Trophoblast cell (in vitro differentiated cells and primary cell): ENCODE measurements around the gene FARP2.

Experiments
- DNase-seq, 2 donors: peaks; one replicate each; pipeline ENCODE4 v3.0.0-alpha.2; 2016
- H2AFZ ChIP-seq: 2 replicates; pipeline ENCODE4 v1.6.1; 2013; ENCODE audit warnings: low read length, moderate library complexity, mild to moderate bottlenecking; ENCODE audit not compliant: insufficient read depth, poor library complexity
- H2AK5ac ChIP-seq: 2 replicates; pipeline ENCODE4 v1.6.1; 2013; ENCODE audit warnings: mild to moderate bottlenecking, low read length
- H2BK120ac ChIP-seq: 2 replicates; pipeline ENCODE4 v1.6.1; 2013; ENCODE audit warnings: low read length, mild to moderate bottlenecking, moderate library complexity; ENCODE audit not compliant: insufficient read depth, poor library complexity
- H2BK12ac ChIP-seq: 2 replicates; pipeline ENCODE4 v1.6.1; 2013; ENCODE audit warnings: mild to moderate bottlenecking, low read length, moderate library complexity
- H2BK5ac ChIP-seq: 2 replicates; pipeline ENCODE4 v1.6.1; 2013; ENCODE audit warnings: low read length, low read depth, moderate library complexity, mild to moderate bottlenecking; ENCODE audit not compliant: poor library complexity
- H3K14ac ChIP-seq: 2 replicates; pipeline ENCODE4 v1.6.1; 2013; ENCODE audit warnings: mild to moderate bottlenecking, low read length
- H3K18ac ChIP-seq: 2 replicates; pipeline ENCODE4 v1.6.1; 2013; ENCODE audit warnings: mild to moderate bottlenecking, low read length
- H3K23ac ChIP-seq: 2 replicates; pipeline ENCODE4 v1.6.1; 2013; ENCODE audit warnings: low read length
- H3K27ac ChIP-seq: 2 replicates; pipeline ENCODE4 v1.5.1; 2013; ENCODE audit warnings: low read depth, mild to moderate bottlenecking, inconsistent platforms, low read length, moderate library complexity
- H3K27me3 ChIP-seq: 2 replicates; pipeline ENCODE4 v1.6.1; 2013; ENCODE audit warnings: inconsistent platforms, mild to moderate bottlenecking, low read length, moderate library complexity; ENCODE audit not compliant: insufficient read depth
- H3K36me3 ChIP-seq, 2 experiments: 1 replicate in 1 of 2; 2 replicates in 1 of 2; pipeline ENCODE4 v1.6.1; 2013; ENCODE audit warnings: low read length in 2 of 2, mild to moderate bottlenecking in 2 of 2, moderate library complexity in 1 of 2; ENCODE audit not compliant: insufficient read depth in 2 of 2, control insufficient read depth in 1 of 2
- H3K4ac ChIP-seq: 2 replicates; pipeline ENCODE4 v1.6.1; 2013; ENCODE audit warnings: low read depth, mild to moderate bottlenecking, low read length, moderate library complexity
- H3K4me1 ChIP-seq, 2 experiments: 1 replicate in 1 of 2; 2 replicates in 1 of 2; pipeline ENCODE4 v1.6.1; 2013; ENCODE audit warnings: low read length in 2 of 2, mild to moderate bottlenecking in 2 of 2, moderate library complexity in 1 of 2; ENCODE audit not compliant: insufficient read depth in 2 of 2, control insufficient read depth in 1 of 2
- H3K4me2 ChIP-seq: 2 replicates; pipeline ENCODE4 v1.6.1; 2013; ENCODE audit warnings: inconsistent platforms, mild to moderate bottlenecking, low read length, moderate library complexity
- H3K4me3 ChIP-seq: 2 replicates; pipeline ENCODE4 v1.5.1; 2013; ENCODE audit warnings: mild to moderate bottlenecking, low read depth, low read length, inconsistent platforms
- H3K79me1 ChIP-seq: one replicate; pipeline ENCODE4 v1.6.1; 2013; ENCODE audit warnings: low read length
- H3K79me2 ChIP-seq: 2 replicates; pipeline ENCODE4 v1.6.1; 2013; ENCODE audit warnings: low read length, mild to moderate bottlenecking; ENCODE audit not compliant: control insufficient read depth, insufficient read depth, poor library complexity
- H3K9ac ChIP-seq: 2 replicates; pipeline ENCODE4 v1.6.1; 2013; ENCODE audit warnings: mild to moderate bottlenecking, low read length
- H3K9me3 ChIP-seq: 2 replicates; pipeline ENCODE4 v1.6.1; 2013; ENCODE audit warnings: low read depth, mild to moderate bottlenecking, control low read depth, inconsistent platforms, low read length; ENCODE audit not compliant: insufficient read depth
- H4K12ac ChIP-seq: 2 replicates; pipeline ENCODE4 v1.6.1; 2013; ENCODE audit warnings: low read depth, mild to moderate bottlenecking, low read length, moderate library complexity
- H4K8ac ChIP-seq: 2 replicates; pipeline ENCODE4 v1.6.1; 2013; ENCODE audit warnings: low read depth, mild to moderate bottlenecking, low read length, moderate library complexity
- H4K91ac ChIP-seq: one replicate; pipeline ENCODE4 v1.6.1; 2013; ENCODE audit warnings: low read depth, mild to moderate bottlenecking, low read length, moderate library complexity
- WGBS: extraction: QIAGEN DNeasy Blood & Tissue Kit; methylation state at CpG from one replicate; pipeline ENCODE4 v1.1.7; 2013; ENCODE audit warnings: missing lambda C conversion rate; ENCODE audit not compliant: insufficient read length, insufficient coverage; ENCODE audit errors: extremely low coverage; 5-methylcytosine and 5-hydroxymethylcytosine counted together

The FARP2 gene

GRCh38 chr2:241456546-241456945, 100.5 kb downstream of the FARP2 start:
- Histone ChIP-seq H3K9ac (no peak overlapping the region), H3K9me3 (no peaks in the 10 kb centered on the region), H3K18ac (no peak overlapping the region), H4K12ac (no peak overlapping the region), H4K8ac (no peak overlapping the region), H3K79me2 (no peaks in the 10 kb centered on the region), H2BK120ac (no peak overlapping the region), H3K14ac (no peak overlapping the region), H2BK5ac (no peak overlapping the region), H4K91ac (no peak overlapping the region), H3K27me3 (no peaks in the 10 kb centered on the region), H3K4ac (no peak overlapping the region), H3K36me3 (no peaks in the 10 kb centered on the region), H3K27ac (no peak overlapping the region), H2BK12ac (no peak overlapping the region), H2AFZ (no peak overlapping the region), H3K4me2 (no peak overlapping the region), H2AK5ac (no peak overlapping the region), H3K79me1 (no peaks in the 10 kb centered on the region), H3K4me3 (no peak overlapping the region), H3K23ac (no peak overlapping the region), H3K4me1 (no peaks in the 10 kb centered on the region)
- WGBS, result no CpG with 5 or more reads among the region's 11 CpGs
- DNase-seq, result no peak

- H3K4me1 ChIP-seq, result no peaks in the 10 kb centered on the region
- no peak overlapping the region for H4K91ac ChIP-seq
- H2BK120ac ChIP-seq, result no peak overlapping the region
- no peak overlapping the region for H3K14ac ChIP-seq
- no peaks in the 10 kb centered on the region for H3K9me3 ChIP-seq
- no peak overlapping the region for H2BK12ac ChIP-seq
- no peak overlapping the region for H2AFZ ChIP-seq
- no peak overlapping the region for H3K9ac ChIP-seq
- no peaks in the 10 kb centered on the region for H3K27me3 ChIP-seq
- H3K36me3 ChIP-seq, result no peaks in the 10 kb centered on the region
- no CpG with 5 or more reads among the region's 5 CpGs for WGBS
- DNase-seq, result no peak
- no peaks in the 10 kb centered on the region for H3K79me2 ChIP-seq
- H3K4me3 ChIP-seq, result no peak overlapping the region
- no peaks in the 10 kb centered on the region for H3K79me1 ChIP-seq
- no peak overlapping the region for H3K23ac ChIP-seq
- no peak overlapping the region for H3K18ac ChIP-seq
- H2BK5ac ChIP-seq, result no peak overlapping the region
- no peak overlapping the region for H2AK5ac ChIP-seq
- H4K12ac ChIP-seq, result no peak overlapping the region
- no peak overlapping the region for H3K27ac ChIP-seq
- no peak overlapping the region for H3K4me2 ChIP-seq
- H4K8ac ChIP-seq, result no peak overlapping the region
- H3K4ac ChIP-seq, result no peak overlapping the region
These were observed 102.6 kb downstream of the FARP2 start for GRCh38 chr2:241458687-241459086.

GRCh38 chr2:241459520-241459919, 103.4 kb downstream of the FARP2 start:
- H3K4me2 ChIP-seq, result no peak overlapping the region
- H3K27ac ChIP-seq, result no peak overlapping the region
- H3K14ac ChIP-seq, result no peak overlapping the region
- DNase-seq, result no peak
- no peak overlapping the region for H3K9ac ChIP-seq
- H2AFZ ChIP-seq, result no peak overlapping the region
- no peak overlapping the region for H2BK12ac ChIP-seq
- no peak overlapping the region for H2BK5ac ChIP-seq
- H2AK5ac ChIP-seq, result no peak overlapping the region
- no peak overlapping the region for H3K23ac ChIP-seq
- no peaks in the 10 kb centered on the region for H3K4me1 ChIP-seq
- H3K27me3 ChIP-seq, result no peaks in the 10 kb centered on the region
- no CpG with 5 or more reads among the region's 13 CpGs for WGBS
- H4K91ac ChIP-seq, result no peak overlapping the region
- H3K36me3 ChIP-seq, result no peaks in the 10 kb centered on the region
- H3K79me1 ChIP-seq, result no peaks in the 10 kb centered on the region
- H3K18ac ChIP-seq, result no peak overlapping the region
- H3K4ac ChIP-seq, result no peak overlapping the region
- no peaks in the 10 kb centered on the region for H3K9me3 ChIP-seq
- no peaks in the 10 kb centered on the region for H3K79me2 ChIP-seq
- no peak overlapping the region for H3K4me3 ChIP-seq
- H2BK120ac ChIP-seq, result no peak overlapping the region
- H4K8ac ChIP-seq, result no peak overlapping the region
- no peak overlapping the region for H4K12ac ChIP-seq

DNA sequence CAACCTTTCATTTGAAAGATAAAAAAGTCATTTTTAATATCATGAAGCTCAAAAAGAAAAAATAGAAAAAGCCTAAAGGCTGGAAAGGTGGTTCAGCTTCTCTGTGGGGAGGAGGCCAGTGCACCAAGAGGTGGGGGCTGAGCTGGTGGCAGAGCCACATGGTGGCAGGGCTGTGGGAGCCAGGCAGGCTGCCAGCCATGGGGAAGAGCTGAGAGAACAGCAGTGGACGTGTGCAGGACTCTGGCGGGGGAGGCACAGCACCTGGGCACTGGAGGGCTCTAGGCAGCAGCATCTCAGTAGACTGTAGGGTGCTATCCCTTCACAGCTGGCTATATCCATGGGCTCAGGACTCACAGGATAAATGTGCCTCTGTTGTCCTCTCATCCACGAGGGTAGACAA, 104.5 kb downstream of the FARP2 start:
- Histone ChIP-seq H2BK12ac (no peak overlapping the region), H3K4me3 (no peak overlapping the region), H2AFZ (no peak overlapping the region), H3K23ac (no peak overlapping the region), H3K9ac (no peak overlapping the region), H4K91ac (no peak overlapping the region), H2BK120ac (no peak overlapping the region), H4K8ac (no peak overlapping the region), H3K79me2 (no peaks in the 10 kb centered on the region), H3K4ac (no peak overlapping the region), H2BK5ac (no peak overlapping the region), H4K12ac (no peak overlapping the region), H3K79me1 (no peaks in the 10 kb centered on the region), H3K27me3 (no peaks in the 10 kb centered on the region), H3K9me3 (peaks cover 4% of the 10 kb centered on the region), H3K14ac (no peak overlapping the region), H3K36me3 (no peaks in the 10 kb centered on the region), H3K4me2 (no peak overlapping the region), H2AK5ac (no peak overlapping the region), H3K4me1 (no peaks in the 10 kb centered on the region), H3K18ac (no peak overlapping the region), H3K27ac (no peak overlapping the region)
- DNase-seq, result no peak
- no CpG with 5 or more reads among the region's 3 CpGs for WGBS
